ENCODE results near the gene FABP6. TPM values are rescaled to one million over a fixed set of nuclear protein-coding genes. Genes with fewer than 3 reads are reported as not detected.

The FABP6 gene
- polyA plus RNA-seq, 3 donors, result not detected

GRCh38 chr5:160233215-160233614, 3.9 kb downstream of the FABP6 start:
- H3K4me1 Mint-ChIP-seq, result peaks cover 5% of the 10 kb centered on the region
- peaks cover 0 to 2% (median 0%) of the 10 kb centered on the region in 7 donors for H3K9me3 Mint-ChIP-seq
- Histone ChIP-seq H3K4me3 (replicated peaks in 1 of 3; ENCODE audit: low read depth in 2 of 3, low read length in 3 of 3) (no peak overlapping the region), H3K9me3 (replicated peaks in 1 of 2; ENCODE audit: control insufficient read depth in 1 of 2, insufficient read depth in 1 of 2, low read length in 2 of 2) (no peaks in the 10 kb centered on the region), H3K27ac (ENCODE audit: low read depth in 1 of 2, low read length in 2 of 2) (no peak overlapping the region), H2AFZ (ENCODE audit: insufficient read depth, low read depth, low read length, poor library complexity, severe bottlenecking) (no peak overlapping the region), H3K79me2 (ENCODE audit: insufficient read depth, low read length) (no peaks in the 10 kb centered on the region), H3K9ac (ENCODE audit: insufficient read depth, low read length, poor library complexity, severe bottlenecking) (no peak overlapping the region), H4K20me1 (ENCODE audit: insufficient read depth, low read length) (no peaks in the 10 kb centered on the region), H3K27me3 (ENCODE audit: control insufficient read depth in 2 of 2, insufficient read depth in 2 of 2, low read length in 2 of 2) (no peaks in the 10 kb centered on the region), H3K4me1 (ENCODE audit: control insufficient read depth in 1 of 2, insufficient read depth in 2 of 2, low read length in 2 of 2) (no peaks in the 10 kb centered on the region), H3K36me3 (replicated peaks in 1 of 2; ENCODE audit: control insufficient read depth in 1 of 2, insufficient read depth in 2 of 2, low read length in 2 of 2) (no peaks in the 10 kb centered on the region), H3K4me2 (replicated peaks; ENCODE audit: extremely low read depth, low read length, poor library complexity, severe bottlenecking) (no peak overlapping the region)
- WGBS (ENCODE audit: insufficient coverage), result 98% methylated on average over 5 of the region's 5 CpGs
- TF ChIP-seq, protein P1, sequence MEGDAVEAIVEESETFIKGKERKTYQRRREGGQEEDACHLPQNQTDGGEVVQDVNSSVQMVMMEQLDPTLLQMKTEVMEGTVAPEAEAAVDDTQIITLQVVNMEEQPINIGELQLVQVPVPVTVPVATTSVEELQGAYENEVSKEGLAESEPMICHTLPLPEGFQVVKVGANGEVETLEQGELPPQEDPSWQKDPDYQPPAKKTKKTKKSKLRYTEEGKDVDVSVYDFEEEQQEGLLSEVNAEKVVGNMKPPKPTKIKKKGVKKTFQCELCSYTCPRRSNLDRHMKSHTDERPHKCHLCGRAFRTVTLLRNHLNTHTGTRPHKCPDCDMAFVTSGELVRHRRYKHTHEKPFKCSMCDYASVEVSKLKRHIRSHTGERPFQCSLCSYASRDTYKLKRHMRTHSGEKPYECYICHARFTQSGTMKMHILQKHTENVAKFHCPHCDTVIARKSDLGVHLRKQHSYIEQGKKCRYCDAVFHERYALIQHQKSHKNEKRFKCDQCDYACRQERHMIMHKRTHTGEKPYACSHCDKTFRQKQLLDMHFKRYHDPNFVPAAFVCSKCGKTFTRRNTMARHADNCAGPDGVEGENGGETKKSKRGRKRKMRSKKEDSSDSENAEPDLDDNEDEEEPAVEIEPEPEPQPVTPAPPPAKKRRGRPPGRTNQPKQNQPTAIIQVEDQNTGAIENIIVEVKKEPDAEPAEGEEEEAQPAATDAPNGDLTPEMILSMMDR (IDR thresholded peaks at IDR 0.05), result no peak
- no peak overlapping the region for H3K4me3 Mint-ChIP-seq
- no peaks in the 10 kb centered on the region for H3K36me3 Mint-ChIP-seq
- no peak overlapping the region for H3K27ac Mint-ChIP-seq
- H3K27me3 Mint-ChIP-seq (ENCODE audit: low read depth in 3 of 3), result peaks cover 0 to 8% (median 0%) of the 10 kb centered on the region in 3 donors
- intact Hi-C loops (cut with micrococcal nuclease), result no loop called here
- no peak for DNase-seq

- H3K36me3 Mint-ChIP-seq, result no peaks in the 10 kb centered on the region
- H3K4me1 Mint-ChIP-seq, result peaks cover 5% of the 10 kb centered on the region
- no peak for DNase-seq
- no peak overlapping the region for H3K4me3 Mint-ChIP-seq
- H3K27ac Mint-ChIP-seq, result no peak overlapping the region
- Histone ChIP-seq H3K9ac (ENCODE audit: insufficient read depth, low read length, poor library complexity, severe bottlenecking) (no peak overlapping the region), H3K27ac (ENCODE audit: low read depth in 1 of 2, low read length in 2 of 2) (no peak overlapping the region), H3K36me3 (replicated peaks in 1 of 2; ENCODE audit: control insufficient read depth in 1 of 2, insufficient read depth in 2 of 2, low read length in 2 of 2) (no peaks in the 10 kb centered on the region), H2AFZ (ENCODE audit: insufficient read depth, low read depth, low read length, poor library complexity, severe bottlenecking) (no peak overlapping the region), H3K9me3 (replicated peaks in 1 of 2; ENCODE audit: control insufficient read depth in 1 of 2, insufficient read depth in 1 of 2, low read length in 2 of 2) (no peaks in the 10 kb centered on the region), H3K4me3 (replicated peaks in 1 of 3; ENCODE audit: low read depth in 2 of 3, low read length in 3 of 3) (no peak overlapping the region), H4K20me1 (ENCODE audit: insufficient read depth, low read length) (no peaks in the 10 kb centered on the region), H3K4me1 (ENCODE audit: control insufficient read depth in 1 of 2, insufficient read depth in 2 of 2, low read length in 2 of 2) (no peaks in the 10 kb centered on the region), H3K4me2 (replicated peaks; ENCODE audit: extremely low read depth, low read length, poor library complexity, severe bottlenecking) (no peak overlapping the region), H3K79me2 (ENCODE audit: insufficient read depth, low read length) (no peaks in the 10 kb centered on the region), H3K27me3 (ENCODE audit: control insufficient read depth in 2 of 2, insufficient read depth in 2 of 2, low read length in 2 of 2) (no peaks in the 10 kb centered on the region)
- no peaks in the 10 kb centered on the region for H3K9me3 Mint-ChIP-seq
- intact Hi-C loops (cut with micrococcal nuclease), result no loop called here
- TF ChIP-seq, protein P1 (IDR thresholded peaks at IDR 0.05), result no peak
- H3K27me3 Mint-ChIP-seq (ENCODE audit: low read depth in 3 of 3), result peaks cover 0 to 2% (median 1%) of the 10 kb centered on the region in 3 donors
- WGBS (ENCODE audit: insufficient coverage), result 86% methylated on average over 2 of the region's 5 CpGs
Measured at GRCh38 chr5:160235731-160236130, 6.4 kb downstream of the FABP6 start.
